DOHH2 (cell line): ENCODE data around the gene CDC42BPA.

Experiments used
- H3F3A ChIP-seq: fragments of 200-600 bp; sonication (generic), shearing (Covaris generic); 2 replicates; pipeline ENCODE4 v1.6.0; 2016; ENCODE audit warnings: antibody characterized with exemption, mild to moderate bottlenecking; ENCODE audit not compliant: control insufficient read depth, insufficient read depth
- H3K27ac ChIP-seq: fragments of 200-600 bp; sonication (generic); 2 replicates; pipeline ENCODE4 v1.5.1; 2014; ENCODE audit warnings: low read depth, mild to moderate bottlenecking, low read length, moderate library complexity
- H3K27me3 ChIP-seq: fragments of 200-600 bp; sonication (generic); 2 replicates; pipeline ENCODE4 v1.6.1; 2014; ENCODE audit warnings: mild to moderate bottlenecking, low read length, mixed read lengths; ENCODE audit not compliant: control insufficient read depth
- H3K36me3 ChIP-seq: fragments of 200-600 bp; sonication (generic); 2 replicates; pipeline ENCODE4 v1.6.1; 2014; ENCODE audit warnings: mild to moderate bottlenecking, low read length, moderate library complexity, mixed read lengths; ENCODE audit not compliant: control insufficient read depth
- H3K4me1 ChIP-seq: fragments of 200-600 bp; sonication (generic); 2 replicates; pipeline ENCODE4 v1.6.1; 2014; ENCODE audit warnings: mild to moderate bottlenecking, low read length, mixed read lengths; ENCODE audit not compliant: control insufficient read depth
- H3K4me2 ChIP-seq: fragments of 200-600 bp; sonication (generic); 2 replicates; pipeline ENCODE4 v1.6.0; 2014; ENCODE audit warnings: mild to moderate bottlenecking, low read length, moderate library complexity
- H3K4me3 ChIP-seq: fragments of 200-600 bp; sonication (generic); 2 replicates; pipeline ENCODE4 v1.5.1; 2014; ENCODE audit warnings: mild to moderate bottlenecking, low read length, mixed read lengths
- H3K79me2 ChIP-seq: fragments of 200-600 bp; sonication (generic); 2 replicates; pipeline ENCODE4 v1.6.1; 2014; ENCODE audit warnings: mild to moderate bottlenecking, low read length, mixed read lengths; ENCODE audit not compliant: control insufficient read depth
- H3K9me2 ChIP-seq: fragments of 200-600 bp; sonication (generic); replicated peaks from 2 replicates; pipeline ENCODE4 v1.6.1; 2014; ENCODE audit warnings: mild to moderate bottlenecking, low read length, mixed read lengths; ENCODE audit not compliant: control insufficient read depth
- H3K9me3 ChIP-seq: fragments of 200-600 bp; sonication (generic); 2 replicates; pipeline ENCODE4 v1.6.1; 2014; ENCODE audit warnings: antibody characterized with exemption, low read length, mixed read lengths; ENCODE audit not compliant: control insufficient read depth, insufficient read depth
- H4K20me1 ChIP-seq: fragments of 200-600 bp; sonication (generic); 2 replicates; pipeline ENCODE4 v1.6.0; 2014; ENCODE audit warnings: low read depth, mild to moderate bottlenecking, antibody characterized with exemption, low read length, moderate library complexity; ENCODE audit not compliant: control insufficient read depth, insufficient read depth
- EZH2phosphoT487 ChIP-seq: fragments of 200-600 bp; sonication (generic); IDR thresholded peaks from 2 replicates; pipeline ENCODE4 v1.6.1; 2017; ENCODE audit warnings: borderline replicate concordance, mild to moderate bottlenecking, antibody characterized with exemption, low read length, moderate library complexity, mixed read lengths
- TF ChIP-seq, protein P1 (sequence below): fragments of 200-600 bp; sonication (generic); IDR thresholded peaks from one replicate; pipeline ENCODE4 v1.5.1; 2014; ENCODE audit warnings: antibody characterized with exemption, mild to moderate bottlenecking, low read depth, low read length; ENCODE audit not compliant: poor library complexity, severe bottlenecking

Gene CDC42BPA

DNA sequence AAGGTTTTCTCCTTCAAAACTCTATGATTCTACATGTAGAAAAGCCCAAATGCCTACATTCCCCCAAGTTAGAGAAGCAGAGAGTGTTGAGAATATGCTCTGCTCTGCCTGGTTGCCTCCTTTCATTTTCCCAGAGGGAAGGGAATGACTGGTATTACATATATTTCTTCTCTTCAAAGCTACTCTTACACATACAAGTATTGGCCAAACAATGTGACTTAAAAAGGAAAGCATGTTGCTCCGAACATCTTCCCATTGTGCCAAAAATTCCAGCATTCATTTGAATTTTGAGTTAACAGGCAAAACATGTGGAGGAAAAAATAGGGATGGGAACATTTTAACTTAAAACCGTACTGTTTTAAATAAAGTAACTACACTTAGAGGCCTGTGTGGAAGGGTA, 253.0 kb downstream of the CDC42BPA start:
- no peaks in the 10 kb centered on the region for H3K79me2 ChIP-seq
- no peak overlapping the region for H3K27ac ChIP-seq
- H3K4me2 ChIP-seq = no peak overlapping the region
- no peaks in the 10 kb centered on the region for H3K4me1 ChIP-seq
- H3K9me3 ChIP-seq = no peaks in the 10 kb centered on the region
- no peak overlapping the region for H3K4me3 ChIP-seq
- TF ChIP-seq, protein P1, sequence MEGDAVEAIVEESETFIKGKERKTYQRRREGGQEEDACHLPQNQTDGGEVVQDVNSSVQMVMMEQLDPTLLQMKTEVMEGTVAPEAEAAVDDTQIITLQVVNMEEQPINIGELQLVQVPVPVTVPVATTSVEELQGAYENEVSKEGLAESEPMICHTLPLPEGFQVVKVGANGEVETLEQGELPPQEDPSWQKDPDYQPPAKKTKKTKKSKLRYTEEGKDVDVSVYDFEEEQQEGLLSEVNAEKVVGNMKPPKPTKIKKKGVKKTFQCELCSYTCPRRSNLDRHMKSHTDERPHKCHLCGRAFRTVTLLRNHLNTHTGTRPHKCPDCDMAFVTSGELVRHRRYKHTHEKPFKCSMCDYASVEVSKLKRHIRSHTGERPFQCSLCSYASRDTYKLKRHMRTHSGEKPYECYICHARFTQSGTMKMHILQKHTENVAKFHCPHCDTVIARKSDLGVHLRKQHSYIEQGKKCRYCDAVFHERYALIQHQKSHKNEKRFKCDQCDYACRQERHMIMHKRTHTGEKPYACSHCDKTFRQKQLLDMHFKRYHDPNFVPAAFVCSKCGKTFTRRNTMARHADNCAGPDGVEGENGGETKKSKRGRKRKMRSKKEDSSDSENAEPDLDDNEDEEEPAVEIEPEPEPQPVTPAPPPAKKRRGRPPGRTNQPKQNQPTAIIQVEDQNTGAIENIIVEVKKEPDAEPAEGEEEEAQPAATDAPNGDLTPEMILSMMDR = no peak
- TF ChIP-seq EZH2phosphoT487 = no peak
- H3K27me3 ChIP-seq = peaks cover 5% of the 10 kb centered on the region
- H4K20me1 ChIP-seq = no peaks in the 10 kb centered on the region
- H3F3A ChIP-seq = no peaks in the 10 kb centered on the region
- no peaks in the 10 kb centered on the region for H3K9me2 ChIP-seq
- H3K36me3 ChIP-seq = no peaks in the 10 kb centered on the region

DNA sequence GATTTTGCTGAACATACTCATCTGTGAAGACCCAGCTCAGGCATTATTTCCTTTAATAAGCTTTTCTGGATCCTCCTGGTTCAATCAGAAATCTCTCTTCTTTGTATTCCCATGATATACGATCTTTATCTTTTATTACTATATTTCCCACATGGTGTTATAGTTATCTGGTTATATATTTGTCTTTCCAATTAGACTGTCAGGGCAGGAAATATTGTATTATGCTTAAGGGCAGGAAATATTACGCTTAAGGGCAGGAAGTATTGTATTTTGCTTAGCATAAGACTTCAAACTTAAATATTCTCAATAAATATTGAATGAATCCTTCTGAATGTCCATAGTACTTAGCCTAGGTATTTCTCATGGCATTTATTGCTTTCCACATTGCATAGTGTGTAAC, 256.0 kb downstream of the CDC42BPA start:
- Histone ChIP-seq H3K79me2 (no peaks in the 10 kb centered on the region), H3K36me3 (no peaks in the 10 kb centered on the region), H3K27ac (no peak overlapping the region), H3K9me3 (no peaks in the 10 kb centered on the region), H3K27me3 (peaks cover 3% of the 10 kb centered on the region; the same call in 1 of the 2 replicates), H3K4me1 (no peaks in the 10 kb centered on the region), H4K20me1 (no peaks in the 10 kb centered on the region), H3F3A (no peaks in the 10 kb centered on the region), H3K4me3 (no peak overlapping the region), H3K9me2 (no peaks in the 10 kb centered on the region), H3K4me2 (no peak overlapping the region)
- no peak for TF ChIP-seq EZH2phosphoT487
- TF ChIP-seq, protein P1 = no peak

DNA sequence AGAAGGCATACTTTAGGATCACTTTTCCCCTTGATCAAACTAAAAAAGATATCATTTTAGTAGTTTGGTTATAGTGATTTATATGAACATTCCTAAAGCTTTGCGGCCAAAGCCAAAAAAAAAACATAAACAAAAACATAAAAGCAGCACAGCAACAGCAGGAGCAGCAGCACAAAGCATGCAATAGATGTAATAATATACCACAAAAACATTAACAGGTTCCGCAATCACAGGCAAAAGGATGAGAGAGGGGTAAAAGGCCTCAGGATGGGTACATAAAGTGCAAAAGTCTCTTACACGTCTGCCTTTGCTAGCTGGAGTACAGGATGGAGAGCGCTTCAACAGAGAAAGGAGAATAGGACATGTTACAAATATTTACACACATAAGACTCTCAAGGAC, 259.2 kb downstream of the CDC42BPA start:
- Histone ChIP-seq H3K27me3 (peaks cover 5% of the 10 kb centered on the region; the same call in 1 of the 2 replicates), H3K9me3 (no peaks in the 10 kb centered on the region), H3K9me2 (no peaks in the 10 kb centered on the region), H3K4me3 (no peak overlapping the region), H3K4me2 (no peak overlapping the region), H3F3A (no peaks in the 10 kb centered on the region), H3K36me3 (no peaks in the 10 kb centered on the region), H3K27ac (no peak overlapping the region), H4K20me1 (no peaks in the 10 kb centered on the region), H3K79me2 (no peaks in the 10 kb centered on the region), H3K4me1 (no peaks in the 10 kb centered on the region)
- TF ChIP-seq EZH2phosphoT487 = no peak
- TF ChIP-seq, protein P1 = no peak

DNA sequence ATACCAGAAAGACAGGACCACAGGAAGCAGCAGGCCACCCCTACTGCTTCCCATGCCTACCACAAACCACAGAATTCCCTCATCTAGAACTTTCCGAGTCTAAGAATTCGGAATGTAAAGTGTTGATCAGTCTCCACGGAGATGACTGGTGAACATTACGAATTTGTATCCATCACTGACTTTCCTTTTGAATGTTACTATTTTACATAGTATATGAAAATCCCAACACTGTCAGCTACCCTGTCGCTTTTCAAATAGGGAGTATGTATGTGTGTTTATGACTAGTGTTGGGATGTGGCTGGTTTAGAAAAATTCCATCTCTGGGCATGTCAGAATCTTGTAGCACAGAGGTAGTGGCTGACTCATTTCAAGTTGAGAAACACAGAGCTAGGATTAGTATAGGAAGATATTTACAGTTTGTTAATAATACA, 260.0 kb downstream of the CDC42BPA start:
- H3K4me2 ChIP-seq = no peak overlapping the region
- H3K79me2 ChIP-seq = no peaks in the 10 kb centered on the region
- TF ChIP-seq, protein P1 = no peak
- TF ChIP-seq EZH2phosphoT487 = no peak
- no peaks in the 10 kb centered on the region for H3K36me3 ChIP-seq
- peaks cover 3% of the 10 kb centered on the region; the same call in 1 of the 2 replicates for H3K27me3 ChIP-seq
- H4K20me1 ChIP-seq = no peaks in the 10 kb centered on the region
- H3K4me3 ChIP-seq = no peak overlapping the region
- no peak overlapping the region for H3K27ac ChIP-seq
- no peaks in the 10 kb centered on the region for H3K9me2 ChIP-seq
- H3K9me3 ChIP-seq = no peaks in the 10 kb centered on the region
- no peaks in the 10 kb centered on the region for H3K4me1 ChIP-seq
- no peaks in the 10 kb centered on the region for H3F3A ChIP-seq
